AG20443 (cell line): ENCODE data around the gene SRGAP3.
A peak's percentile ranks its signal among the peaks of the same experiment; 100 is the strongest.

Source experiments
- DNase-seq: peaks from one replicate; pipeline ENCODE4 v3.0.0; 2012; ENCODE audit warnings: low spot score, mixed read lengths

SRGAP3 gene

GRCh38 chr3:9146367-9147071, 102.9 kb downstream of the SRGAP3 start:
- DNase-seq, result no peak

- DNase-seq, result no peak
Measured at GRCh38 chr3:9143184-9143583, 106.3 kb downstream of the SRGAP3 start.

GRCh38 chr3:9142362-9142761, 107.1 kb downstream of the SRGAP3 start:
- DNase-seq, result no peak

DNA sequence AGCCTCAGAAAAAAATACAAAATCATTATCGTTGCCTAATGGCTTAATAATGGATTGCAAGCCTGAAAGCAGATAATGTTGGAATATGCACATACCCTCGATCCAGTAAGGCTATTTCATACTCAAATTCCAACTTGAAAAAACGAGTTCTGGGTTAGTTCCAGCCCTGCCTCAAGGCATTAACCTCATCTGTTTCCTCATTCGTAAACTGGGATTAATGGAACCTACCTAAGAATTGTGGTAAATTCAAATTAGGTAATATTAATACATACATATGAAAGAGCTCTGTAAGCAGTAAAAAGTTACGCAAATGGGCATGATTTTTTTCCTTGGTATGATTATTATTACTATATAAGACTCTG, 107.5 kb downstream of the SRGAP3 start:
- DNase-seq, result no peak

GRCh38 chr3:9139366-9139765, 110.1 kb downstream of the SRGAP3 start:
- DNase-seq, result no peak

GRCh38 chr3:9137676-9138075, 111.8 kb downstream of the SRGAP3 start:
- DNase-seq, result no peak

DNA sequence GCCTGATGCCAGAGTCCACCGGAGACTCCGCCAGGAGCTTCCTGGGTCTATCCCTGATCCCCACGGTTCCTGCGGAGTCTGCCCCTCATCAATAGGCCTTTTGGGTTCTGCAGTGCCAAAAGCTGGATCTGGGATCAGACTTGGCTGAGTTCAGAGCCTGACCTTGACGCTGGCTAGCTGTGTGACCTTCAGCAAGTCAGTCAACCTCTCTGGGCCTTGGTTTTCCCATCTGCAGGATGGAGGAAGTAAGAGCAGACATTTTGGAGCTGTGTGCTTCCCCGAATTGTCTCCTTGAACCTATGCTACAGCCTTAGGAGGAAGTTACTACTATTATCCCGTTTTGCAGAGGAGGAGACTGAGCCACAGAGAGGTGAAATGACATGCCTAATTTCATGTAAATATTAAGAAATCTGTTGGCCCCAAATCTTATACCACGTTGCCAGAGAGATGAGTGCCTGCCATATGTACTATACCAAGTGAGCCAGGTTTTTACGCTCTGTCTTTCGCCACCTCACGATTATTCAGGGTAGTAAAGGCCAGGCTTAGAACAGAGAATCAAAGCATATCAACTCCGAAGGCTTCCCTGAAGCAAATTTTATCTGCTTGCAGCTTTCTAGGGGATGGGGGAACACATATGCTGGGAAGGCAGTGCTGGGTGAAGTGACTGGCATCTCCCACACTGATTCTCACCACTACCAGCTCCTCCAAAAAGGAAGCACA, 112.5 kb downstream of the SRGAP3 start:
- DNase-seq, result no peak

DNA sequence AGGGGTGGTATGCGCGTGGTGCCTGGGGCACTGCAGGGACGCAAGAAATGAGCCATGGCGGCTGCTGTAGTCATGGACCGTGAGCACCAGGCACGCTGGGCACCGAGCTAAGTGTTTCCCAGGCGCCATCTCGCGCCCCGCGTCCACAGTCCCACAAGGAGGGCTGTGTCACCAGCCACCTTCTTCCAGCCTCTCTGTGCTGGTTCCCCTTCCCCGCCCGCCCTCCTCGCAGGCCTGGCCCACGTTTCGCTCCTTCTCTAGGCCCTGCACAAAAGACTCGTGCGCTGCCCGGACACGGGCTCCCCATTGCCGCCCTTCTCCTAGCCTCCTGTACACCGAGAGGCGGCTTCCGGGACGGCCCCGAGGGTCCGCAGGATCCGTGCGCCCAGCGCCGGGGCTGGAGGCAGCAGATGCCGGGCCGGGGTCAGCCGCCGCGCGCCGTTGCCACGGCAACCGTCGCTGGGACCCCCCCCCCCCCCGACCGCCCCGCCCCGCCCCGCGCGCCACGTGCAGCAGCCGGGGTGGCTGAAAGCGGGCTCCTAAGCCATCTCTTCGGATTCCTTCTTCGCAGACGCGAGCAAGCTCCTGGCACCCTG, 113.4 kb downstream of the SRGAP3 start:
- peak; percentile 41 for DNase-seq

- no peak for DNase-seq
Measured at GRCh38 chr3:9135526-9135925, 113.9 kb downstream of the SRGAP3 start.

- DNase-seq, result no peak
Measured at GRCh38 chr3:9133656-9134055, 115.8 kb downstream of the SRGAP3 start.

DNA sequence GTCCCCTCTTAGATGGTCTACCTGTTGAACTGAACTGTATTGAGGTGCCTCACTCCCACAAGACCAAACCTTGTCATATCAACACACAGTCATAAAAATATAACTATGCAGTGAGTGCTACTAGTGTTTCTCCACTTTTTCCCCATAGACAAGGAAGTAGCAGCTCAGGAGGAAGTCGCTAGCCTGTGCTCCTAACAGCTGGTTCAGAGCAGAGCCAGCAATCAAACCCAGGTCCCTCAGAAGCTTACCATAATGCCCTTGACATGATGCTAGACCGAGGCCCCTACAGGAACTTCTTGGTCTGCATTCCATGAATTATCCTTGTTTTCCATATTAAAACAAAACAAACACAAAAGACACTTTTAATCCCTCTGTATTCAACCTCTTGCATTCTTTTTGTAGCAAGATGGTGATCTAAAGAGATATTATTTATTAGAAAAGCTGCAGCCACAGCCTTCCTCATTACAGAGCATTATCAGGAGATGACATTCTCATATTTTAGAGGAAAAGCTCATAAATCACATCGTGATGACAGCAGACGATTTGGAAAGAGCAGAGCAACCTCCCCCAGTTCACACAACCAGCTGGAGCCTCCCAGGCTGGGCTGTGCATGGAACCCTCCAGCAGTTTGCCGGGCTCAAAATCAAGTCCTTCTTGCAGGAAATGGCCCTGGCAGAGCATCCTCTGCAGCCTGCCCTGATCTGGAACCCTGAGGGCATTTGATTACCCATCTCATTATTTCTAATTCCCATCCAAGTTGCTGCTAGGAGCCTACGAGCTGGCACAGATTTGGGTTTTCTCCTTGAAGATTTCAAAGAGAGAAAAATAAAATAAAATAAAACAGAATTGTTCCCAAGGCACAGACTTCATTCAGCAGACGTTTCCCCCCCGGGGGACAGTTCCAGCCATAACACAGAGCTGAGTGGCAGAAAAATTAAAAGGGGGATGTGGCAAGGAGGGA, 118.8 kb downstream of the SRGAP3 start:
- DNase-seq, result peak; percentile 28

DNA sequence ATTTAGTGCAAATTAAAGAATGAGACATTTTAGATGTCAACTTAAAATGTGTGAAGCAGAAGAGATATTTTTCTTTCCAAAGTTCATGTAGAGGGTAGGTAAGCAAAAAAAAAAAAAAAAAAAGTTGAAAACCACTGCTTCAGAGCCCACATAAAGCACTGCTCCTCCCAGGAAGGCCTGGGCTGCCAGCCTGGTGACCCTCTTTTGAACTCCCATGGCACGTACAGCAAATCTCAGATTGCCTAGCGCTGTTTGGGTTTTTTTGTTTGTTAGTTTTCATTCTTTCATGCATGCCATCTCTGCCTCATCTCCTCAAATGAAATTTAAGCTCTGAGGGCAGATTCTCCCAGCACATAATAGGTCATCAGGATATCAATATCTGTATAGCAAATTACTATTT, 120.1 kb downstream of the SRGAP3 start:
- DNase-seq, result no peak

- no peak for DNase-seq
Measured at GRCh38 chr3:9125278-9125951, 124.0 kb downstream of the SRGAP3 start.

- no peak for DNase-seq
Measured at GRCh38 chr3:9124730-9125129, 124.7 kb downstream of the SRGAP3 start.

DNA sequence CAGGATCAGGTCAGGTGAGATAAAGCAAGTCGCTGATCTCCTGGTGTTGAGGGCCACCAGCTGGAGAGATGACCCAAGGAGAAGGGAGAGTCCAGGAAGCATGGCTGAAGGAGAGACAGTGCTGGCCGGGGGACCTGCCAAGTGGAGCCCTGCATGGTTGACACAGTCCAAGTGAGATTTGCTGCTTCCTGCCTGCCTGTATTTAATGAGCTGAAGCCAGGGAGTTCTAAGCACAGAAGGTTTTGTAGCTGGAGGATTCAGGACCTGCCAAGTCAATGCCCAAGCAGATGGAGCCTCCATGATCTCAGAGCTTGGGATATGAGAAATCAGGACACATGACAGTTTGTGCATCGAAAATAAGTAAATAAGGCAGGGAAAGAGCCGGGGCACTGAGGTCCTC, 125.6 kb downstream of the SRGAP3 start:
- DNase-seq, result no peak

DNA sequence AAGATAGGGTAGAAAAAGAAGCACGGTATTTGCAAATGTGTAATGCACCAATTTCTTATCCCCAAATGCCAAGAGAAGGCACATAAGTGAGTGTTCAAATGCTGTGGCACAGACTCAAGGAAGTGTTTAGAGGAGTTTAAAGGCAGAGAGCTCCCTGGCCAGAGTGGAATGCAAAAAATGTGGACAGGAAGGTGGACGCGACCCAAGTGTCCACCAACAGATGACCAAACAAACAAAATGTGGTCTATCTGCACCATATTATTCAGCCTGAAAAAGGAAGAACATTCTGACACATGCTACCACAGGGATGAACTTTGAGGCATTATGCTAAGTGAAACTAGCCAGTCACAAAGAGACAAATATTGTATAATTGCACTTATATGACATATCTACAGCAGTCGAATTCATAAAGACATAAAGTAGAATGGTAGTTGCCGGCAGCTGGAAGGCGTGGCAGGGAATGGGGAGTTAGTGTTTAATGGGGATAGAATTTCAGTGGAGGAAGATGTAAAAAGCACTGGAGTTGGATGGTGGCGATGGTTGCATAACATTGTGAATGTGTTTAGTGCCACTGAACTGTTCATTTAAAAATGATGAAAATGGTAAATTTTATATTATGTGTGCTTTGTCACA, 126.6 kb downstream of the SRGAP3 start:
- peak; percentile 29 for DNase-seq

- DNase-seq, result no peak
Measured at GRCh38 chr3:9121366-9122001, 128.0 kb downstream of the SRGAP3 start.

- no peak for DNase-seq
Measured at GRCh38 chr3:9119331-9119730, 130.1 kb downstream of the SRGAP3 start.

DNA sequence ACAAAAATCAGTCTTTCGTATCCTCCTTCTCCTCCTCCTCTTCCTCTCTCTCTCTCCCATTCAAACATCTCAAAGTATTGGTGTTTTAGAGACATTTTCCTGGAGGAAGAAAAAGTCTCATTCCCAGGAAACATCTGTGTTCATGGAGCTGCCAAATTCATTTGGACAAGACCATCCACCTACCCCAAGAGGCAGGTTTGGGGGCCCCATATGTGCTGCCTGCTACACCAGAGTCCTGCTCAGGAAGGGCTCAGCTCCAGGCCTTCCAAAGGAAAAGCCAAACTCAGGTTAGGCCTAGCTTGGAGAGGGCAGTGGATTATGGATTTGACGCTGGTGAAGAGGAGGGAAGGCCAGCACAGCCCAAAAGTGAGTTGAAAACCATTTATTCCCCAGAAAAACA, 131.2 kb downstream of the SRGAP3 start:
- no peak for DNase-seq

GRCh38 chr3:9117220-9117619, 132.2 kb downstream of the SRGAP3 start:
- no peak for DNase-seq

DNA sequence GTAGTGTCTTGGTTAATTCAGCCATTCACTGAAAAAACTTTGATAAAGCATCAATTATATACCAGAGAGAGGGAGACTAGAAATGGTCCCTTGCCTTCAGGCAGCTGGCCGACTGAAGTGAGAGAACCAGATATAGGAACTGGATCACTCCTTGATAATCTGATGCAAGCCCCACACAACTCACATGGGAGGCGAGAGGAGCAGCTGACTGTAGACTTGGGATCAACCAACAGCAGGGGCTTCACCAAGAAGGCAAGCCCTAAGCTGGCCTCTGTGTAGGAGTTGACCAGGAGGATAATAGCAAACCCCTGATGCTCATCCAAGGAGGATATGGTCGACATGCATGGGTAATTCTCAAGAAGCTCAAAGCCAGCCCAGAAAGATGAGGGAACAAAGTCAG, 133.1 kb downstream of the SRGAP3 start:
- DNase-seq, result no peak
